Heart left ventricle (tissue), 16 donors: ENCODE results near the gene ENGASE. TPM values are rescaled to one million over a fixed set of nuclear protein-coding genes. Genes with fewer than 3 reads are reported as not detected.

Source experiments
- ATAC-seq, 4 donors: fragments of 200-7000 bp; cut with Tn5 transposase; one replicate each; pipeline ENCODE4 v1.9.1; 2020 to 2022; ENCODE audit warnings: moderate library complexity in 4 of 4, mild to moderate bottlenecking in 3 of 4, moderate number of reproducible peaks in 1 of 4
- DNase-seq, 5 donors: peaks; one replicate each; pipeline ENCODE4 v3.0.0-alpha.2; 2020
- H3K27ac ChIP-seq, 12 donors: fragments of 200-600 bp; sonication (generic) in 4 of 12; one replicate each; pipeline versions ENCODE4 v1.5.0 to v1.8.0; 2016 to 2022; ENCODE audit warnings: mild to moderate bottlenecking in 2 of 12
- H3K27me3 ChIP-seq, 9 donors: fragments of 200-600 bp; sonication (generic) in 2 of 9; one replicate each; pipeline versions ENCODE4 v1.5.1 to v1.8.0; 2016 to 2022; ENCODE audit warnings: mild to moderate bottlenecking in 3 of 9
- H3K36me3 ChIP-seq, 9 donors: fragments of 200-600 bp; sonication (generic) in 2 of 9; one replicate each; pipeline versions ENCODE4 v1.5.0 to v1.8.0; 2018 to 2022; ENCODE audit warnings: mild to moderate bottlenecking in 2 of 9
- H3K4me1 ChIP-seq, 12 donors: fragments of 200-600 bp; sonication (generic) in 4 of 12; one replicate each; pipeline versions ENCODE4 v1.5.0 to v1.8.0; 2016 to 2022; ENCODE audit warnings: mild to moderate bottlenecking in 3 of 12
- H3K4me3 ChIP-seq, 12 donors: fragments of 200-600 bp; sonication (generic) in 4 of 12; one replicate each; pipeline versions ENCODE4 v1.5.0 to v1.8.0; 2017 to 2022; ENCODE audit warnings: mild to moderate bottlenecking in 9 of 12, moderate library complexity in 4 of 12
- H3K9me3 ChIP-seq, 12 donors: fragments of 200-600 bp; sonication (generic) in 4 of 12; one replicate each; pipeline versions ENCODE4 v1.5.0 to v1.8.0; 2016 to 2022; ENCODE audit warnings: mild to moderate bottlenecking in 1 of 12
- POLR2A ChIP-seq, 2 donors: fragments of 450-650 bp; IDR thresholded peaks; one replicate each; pipeline ENCODE4 v1.6.1; 2017; ENCODE audit warnings: antibody characterized with exemption in 2 of 2, mild to moderate bottlenecking in 2 of 2, moderate library complexity in 2 of 2
- WGBS, 4 donors: extraction: QIAGEN DNeasy Blood & Tissue Kit in 2 of 4; methylation state at CpG; one replicate each; pipeline versions ENCODE4 v1.1.5 to v1.1.7; 2013 to 2018; 5-methylcytosine and 5-hydroxymethylcytosine counted together
- intact Hi-C, 10 donors: fragments of 100-400 bp; cut with DNase I; formaldehyde crosslinking; loops; one replicate each; pipeline versions ENCODE4 v1.11.1 to v1.14.2; 2022
- polyA plus RNA-seq, 2 donors: library from polyadenylated mRNA; stranded (reverse); fragments of 200-250 nt; gene quantifications; one replicate each; pipeline ENCODE4 v1.2.3, GENCODE V29; 2013
- total RNA-seq, 9 donors: library from RNA; depleted of rRNA in 2 of 9; stranded (reverse); fragments of >200 nt in 2 of 9; fragmentation: NEBNext Ultra II Directional in 3 of 9; extraction: Animal tissue kit (Norgen Biotek cat#: 25700) in 3 of 9; gene quantifications; one replicate each; pipeline versions ENCODE4 v1.1.0 to v1.2.4, GENCODE V29; 2016 to 2023
- TF ChIP-seq, protein P1 (sequence below), 12 donors: fragments of 200-600 bp; sonication (generic) in 4 of 12; IDR thresholded peaks; one replicate each; pipeline versions ENCODE4 v1.5.0 to v1.8.0; 2018 to 2022; ENCODE audit warnings: antibody characterized with exemption in 12 of 12, mild to moderate bottlenecking in 5 of 12
- donor health status: ischemic (EF 13 %, LVEDD 7.1; RV severe dilation, severe dysfunction).
- donor health status: healthy with polysubstance abuse.
- donor health status: DM: no; HTN: yes; CAD: no.
- donor health status: DM: no; HTN: no; CAD: no.
- donor health status: ischemic (EF 25% LVEDD 6.9; RV normal size, moderate dysfunction).
- donor health status: ischemic (EF 25% LVEDD 5.7; RV mildly dilated, moderate dysfunction).
- donor health status: healthy.
- donor health status: DM: yes; HTN: yes; CAD: no.
- donor health status: ischemic (EF 35%, LVEDD 5.7; RV mildly dilated, moderate dysfunction).
- donor health status: nonischemic (EF 11% LVEDD 7.7; RV severe dilation, severe dysfunction).
- donor health status: DM: yes; HTN: yes; CAD: no.
- donor health status: PGD.
- donor health status: ischemic (EF 29% LVEDD 5.4; RV normal size, mild dysfunction).
- donor health status: nonischemic (EF 23%, LVEDD 6.1; RV moderate dilation, normal function).

ENGASE gene
- total and polyA plus RNA-seq, 11 donors: 6.2 to 42.0 (median 23.5) TPM

DNA sequence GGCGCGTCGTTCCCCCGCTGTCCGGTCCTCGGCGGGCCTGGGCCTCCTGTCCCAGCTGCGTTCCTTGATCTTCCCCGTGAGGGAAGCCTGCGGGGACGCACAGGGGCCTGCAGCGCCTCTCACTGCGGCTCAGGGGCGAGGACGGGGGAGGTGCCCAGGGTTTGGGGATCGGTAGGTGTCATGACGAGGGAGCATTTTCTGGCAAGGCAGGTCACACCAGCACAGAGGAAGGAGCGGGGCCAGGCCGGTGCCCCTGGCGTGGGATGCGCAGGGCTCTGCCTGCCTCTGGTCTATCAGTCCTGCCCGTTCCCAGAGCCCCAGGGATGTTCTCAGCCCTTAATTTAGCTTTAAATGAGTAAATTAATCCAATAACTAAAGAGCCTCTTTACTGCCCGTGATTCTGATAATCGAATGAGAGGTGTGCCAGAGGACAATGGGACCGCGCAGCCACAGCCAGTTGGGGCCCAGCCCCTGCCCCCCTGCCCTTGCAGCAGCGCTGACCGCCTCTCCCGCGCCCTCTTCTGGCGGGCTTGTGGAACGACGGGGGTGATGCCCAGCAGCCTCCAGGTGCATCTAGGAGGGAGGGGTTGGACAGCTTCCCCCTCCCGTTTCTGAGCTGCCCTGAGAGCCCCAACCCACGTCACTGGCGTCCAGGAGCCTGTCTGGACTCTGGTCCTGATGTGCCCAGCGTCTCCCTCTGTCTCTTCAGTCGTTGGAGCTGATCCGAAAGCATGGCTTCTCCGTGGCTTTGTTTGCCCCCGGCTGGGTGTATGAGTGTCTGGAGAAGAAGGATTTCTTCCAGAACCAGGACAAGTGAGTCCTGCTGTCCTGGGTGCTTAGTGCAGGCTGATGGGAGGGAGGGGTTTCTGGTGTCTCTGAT, 7.9 kb downstream of the ENGASE start:
- ATAC-seq (peak in 3 of 4 donors; percentile 36 to 60 (median 58)), DNase-seq (peak in 4 of 5 donors; percentile 42 to 75 (median 58))
- H3K27ac ChIP-seq: peak overlapping the region in 1 of 12 donors; percentile 22
- TF ChIP-seq, protein P1, sequence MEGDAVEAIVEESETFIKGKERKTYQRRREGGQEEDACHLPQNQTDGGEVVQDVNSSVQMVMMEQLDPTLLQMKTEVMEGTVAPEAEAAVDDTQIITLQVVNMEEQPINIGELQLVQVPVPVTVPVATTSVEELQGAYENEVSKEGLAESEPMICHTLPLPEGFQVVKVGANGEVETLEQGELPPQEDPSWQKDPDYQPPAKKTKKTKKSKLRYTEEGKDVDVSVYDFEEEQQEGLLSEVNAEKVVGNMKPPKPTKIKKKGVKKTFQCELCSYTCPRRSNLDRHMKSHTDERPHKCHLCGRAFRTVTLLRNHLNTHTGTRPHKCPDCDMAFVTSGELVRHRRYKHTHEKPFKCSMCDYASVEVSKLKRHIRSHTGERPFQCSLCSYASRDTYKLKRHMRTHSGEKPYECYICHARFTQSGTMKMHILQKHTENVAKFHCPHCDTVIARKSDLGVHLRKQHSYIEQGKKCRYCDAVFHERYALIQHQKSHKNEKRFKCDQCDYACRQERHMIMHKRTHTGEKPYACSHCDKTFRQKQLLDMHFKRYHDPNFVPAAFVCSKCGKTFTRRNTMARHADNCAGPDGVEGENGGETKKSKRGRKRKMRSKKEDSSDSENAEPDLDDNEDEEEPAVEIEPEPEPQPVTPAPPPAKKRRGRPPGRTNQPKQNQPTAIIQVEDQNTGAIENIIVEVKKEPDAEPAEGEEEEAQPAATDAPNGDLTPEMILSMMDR (IDR thresholded peaks at IDR 0.05): peak; percentile 75 to 86 (median 79)
- TF ChIP-seq POLR2A (IDR thresholded peaks at IDR 0.05): no peak
- no peaks in the 10 kb centered on the region for H3K9me3 ChIP-seq
- intact Hi-C loops: loop anchor here in 9 of 10 donors (2.0 to 10.0 kb wide), 8 partner anchors 35 to 622 kb away; partner anchors contain the start of gene C1QTNF1 (in 1 of the 9)
- peaks cover 0 to 17% (median 8%) of the 10 kb centered on the region in 12 donors for H3K4me1 ChIP-seq
- WGBS, 4 donors: 54 to 65% (median 60%) methylated on average over 26 to 41 of the region's 41 CpGs
- H3K4me3 ChIP-seq: no peak overlapping the region
- peaks cover 0 to 94% (median 82%) of the 10 kb centered on the region in 9 donors for H3K36me3 ChIP-seq
- H3K27me3 ChIP-seq: no peaks in the 10 kb centered on the region

DNA sequence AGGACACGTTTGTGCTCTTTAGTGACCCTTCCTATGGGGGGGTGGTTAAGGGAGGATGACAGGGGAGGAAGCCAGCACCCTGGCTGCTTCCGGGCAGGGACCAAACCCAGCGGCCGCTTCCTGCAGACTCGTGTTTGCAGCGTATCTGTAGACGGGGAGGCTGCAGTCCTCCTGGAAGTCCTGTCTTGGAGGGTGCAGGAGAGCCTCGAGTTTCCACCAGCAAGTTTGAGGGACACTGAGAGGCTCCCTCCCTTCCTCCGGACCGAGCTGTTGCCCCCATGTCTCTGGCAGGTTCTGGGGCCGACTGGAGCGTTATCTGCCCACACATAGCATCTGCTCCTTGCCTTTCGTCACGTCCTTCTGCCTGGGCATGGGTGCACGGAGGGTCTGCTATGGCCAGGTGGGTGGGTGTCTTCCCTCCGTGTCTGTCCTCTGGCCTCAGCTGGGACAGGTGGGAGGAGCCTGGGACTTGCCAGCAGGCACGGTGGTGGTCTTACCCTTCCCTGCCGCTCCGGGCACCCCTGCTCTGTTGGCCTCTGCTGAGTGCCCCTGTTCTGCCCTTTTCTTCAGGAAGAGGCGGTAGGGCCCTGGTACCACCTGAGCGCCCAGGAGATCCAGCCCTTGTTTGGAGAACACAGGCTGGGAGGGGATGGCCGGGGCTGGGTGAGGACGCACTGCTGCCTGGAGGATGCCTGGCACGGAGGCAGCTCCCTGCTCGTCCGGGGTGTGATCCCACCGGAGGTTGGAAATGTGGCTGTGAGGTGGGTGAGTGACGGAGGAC, 8.8 kb downstream of the ENGASE start:
- Histone ChIP-seq H3K4me1 (peaks cover 0 to 17% (median 8%) of the 10 kb centered on the region in 12 donors), H3K9me3 (no peaks in the 10 kb centered on the region), H3K36me3 (peaks cover 0 to 86% (median 74%) of the 10 kb centered on the region in 9 donors), H3K27ac (no peak overlapping the region), H3K4me3 (no peak overlapping the region), H3K27me3 (no peaks in the 10 kb centered on the region)
- WGBS, 4 donors: 79 to 85% (median 80%) methylated on average over 25 to 28 of the region's 28 CpGs
- intact Hi-C loops: loop anchor here in 9 of 10 donors (2.0 to 10.0 kb wide), 8 partner anchors 36 to 621 kb away; partner anchors contain the start of gene C1QTNF1 (in 1 of the 9)
- ATAC-seq (no peak), DNase-seq (peak in 3 of 5 donors; percentile 18 to 53 (median 23))
- TF ChIP-seq POLR2A (IDR thresholded peaks at IDR 0.05): no peak
- TF ChIP-seq, protein P1 (IDR thresholded peaks at IDR 0.05): no peak

DNA sequence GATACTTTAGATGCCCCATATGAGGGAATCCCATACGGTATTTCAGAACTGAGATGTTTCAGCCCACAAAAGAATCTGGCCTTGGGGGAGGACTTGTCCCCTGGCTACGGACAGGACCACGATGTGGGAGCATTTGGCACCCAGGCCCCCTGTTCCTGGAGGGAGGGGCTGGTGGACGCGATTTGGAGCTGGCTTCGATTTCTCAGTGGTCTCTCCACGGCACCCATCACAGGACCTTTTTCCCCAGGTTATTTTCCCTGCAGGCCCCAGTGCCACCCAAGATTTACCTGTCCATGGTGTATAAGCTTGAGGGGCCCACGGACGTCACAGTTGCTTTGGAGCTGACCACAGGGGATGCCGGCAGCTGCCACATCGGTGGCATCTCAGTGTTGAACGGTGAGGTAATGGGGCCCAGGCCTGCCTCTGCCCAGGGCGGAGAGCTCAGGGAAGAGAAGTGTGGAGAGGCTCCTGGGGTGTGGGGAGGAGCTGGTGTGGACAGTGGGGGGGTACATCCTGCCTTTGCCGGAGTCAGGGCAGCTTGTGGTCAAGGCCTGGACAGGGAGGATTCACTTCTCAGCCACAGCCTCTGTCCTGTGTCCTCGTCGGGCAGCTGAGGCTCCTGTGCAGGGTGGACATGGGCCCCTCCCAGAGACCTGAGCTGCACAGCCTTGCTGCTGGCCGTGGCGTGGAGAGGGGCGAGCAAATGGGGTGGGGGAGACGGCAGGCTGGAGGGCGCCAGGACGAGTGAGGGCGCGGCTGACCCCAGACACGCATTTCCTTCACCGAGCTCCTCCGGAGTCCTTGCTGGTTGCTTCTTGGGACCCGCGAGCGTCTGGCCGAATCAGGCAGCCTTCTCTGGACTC, 9.9 kb downstream of the ENGASE start:
- H3K4me1 ChIP-seq: peaks cover 0 to 17% (median 8%) of the 10 kb centered on the region in 12 donors
- intact Hi-C loops: loop anchor here in 7 of 10 donors (5.0 to 10.0 kb wide), 6 partner anchors 37 to 620 kb away; partner anchors contain the start of gene C1QTNF1 (in 1 of the 7)
- ATAC-seq (no peak), DNase-seq (peak in 3 of 5 donors; percentile 14 to 37 (median 23))
- H3K36me3 ChIP-seq: peaks cover 0 to 75% (median 62%) of the 10 kb centered on the region in 9 donors
- no peak overlapping the region for H3K27ac ChIP-seq
- H3K4me3 ChIP-seq: no peak overlapping the region
- WGBS, 4 donors: 94 to 96% (median 94%) methylated on average over 28 to 31 of the region's 31 CpGs
- TF ChIP-seq, protein P1 (IDR thresholded peaks at IDR 0.05): no peak
- no peak for TF ChIP-seq POLR2A (IDR thresholded peaks at IDR 0.05)
- H3K9me3 ChIP-seq: no peaks in the 10 kb centered on the region
- no peaks in the 10 kb centered on the region for H3K27me3 ChIP-seq
